ENCODE results near the gene GCDH. TPM values are rescaled to one million over a fixed set of nuclear protein-coding genes. Genes with fewer than 3 reads are reported as not detected.
"Not testable (repeated sequence)": the region's sequence is repeated elsewhere in the genome, so short reads cannot be mapped to it uniquely, and the experiment has no call there.

Gene GCDH
- total RNA-seq, 1 donor from 2014 or later = 48.0 TPM

DNA sequence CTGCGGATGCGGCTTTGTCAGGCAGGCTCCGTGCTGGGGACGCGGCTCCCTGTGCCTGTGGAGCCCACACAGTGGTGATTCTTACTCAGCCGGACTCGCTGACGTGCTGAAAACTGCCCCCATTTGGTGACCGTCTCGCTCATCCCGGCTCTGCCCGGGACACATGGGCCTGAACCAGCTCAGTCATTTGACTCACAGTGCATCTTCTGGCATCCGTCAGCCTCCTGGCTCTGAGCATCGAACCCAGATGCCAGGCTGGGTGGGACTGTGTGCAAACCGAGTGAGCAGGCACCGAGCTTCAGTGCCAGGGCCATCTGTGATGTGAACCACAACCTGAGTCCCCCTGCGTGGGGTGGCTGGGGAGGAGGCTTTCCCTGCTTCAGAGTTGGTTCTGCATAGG is 5.5 kb downstream of the GCDH start:
- intact Hi-C loops (cut with micrococcal nuclease) = no loop called here

DNA sequence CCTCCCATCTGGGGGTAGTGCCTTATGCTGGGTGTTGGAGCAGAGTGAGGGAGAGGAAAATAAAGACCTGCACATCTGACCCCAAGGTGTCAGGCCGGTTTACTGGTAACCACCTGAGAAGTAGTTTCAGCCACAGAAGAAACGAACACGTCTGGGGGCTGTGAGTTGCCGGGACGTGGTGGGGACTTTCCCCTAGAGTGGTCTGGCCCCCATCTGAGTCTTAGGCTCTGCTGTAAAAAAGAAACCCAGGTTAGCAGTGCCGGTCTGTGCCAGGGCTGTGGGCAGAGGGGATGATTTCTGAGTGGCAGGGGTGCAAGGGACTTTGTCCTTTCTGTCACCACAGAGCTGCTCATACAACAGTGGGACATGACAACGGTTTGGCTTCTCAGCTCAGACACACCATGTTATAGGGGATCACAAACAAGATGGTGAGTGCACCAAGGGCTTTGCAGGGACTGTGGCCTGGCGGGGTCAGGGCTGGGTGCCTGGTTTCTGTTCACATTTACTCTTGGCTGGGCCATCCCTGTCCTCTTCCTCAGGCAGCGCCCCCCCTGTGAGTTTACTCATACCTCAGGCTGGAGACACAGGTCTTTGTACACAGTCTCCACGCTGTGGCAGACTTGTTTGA is 9.0 kb downstream of the GCDH start:
- intact Hi-C loops (cut with micrococcal nuclease) = no loop called here

DNA sequence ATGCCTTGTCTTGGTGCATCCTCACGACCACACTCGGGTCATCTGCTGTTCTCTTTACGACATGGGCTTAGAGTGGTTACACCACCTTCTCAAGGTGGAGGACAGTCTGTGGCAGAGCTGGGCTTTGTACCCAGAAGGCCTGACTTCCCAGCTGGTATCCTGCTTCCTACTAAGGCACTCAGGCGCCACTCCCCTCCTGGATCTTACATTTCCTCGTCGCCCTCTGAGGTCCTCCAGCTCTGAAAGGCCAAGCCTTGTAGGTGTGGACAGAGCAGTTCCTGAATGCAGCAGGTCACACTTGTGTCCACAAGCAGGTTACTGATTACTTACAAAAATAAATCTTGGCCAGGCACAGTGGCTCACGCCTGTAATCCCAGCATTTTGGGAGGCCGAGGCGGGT is 16.2 kb downstream of the GCDH start:
- intact Hi-C loops (cut with micrococcal nuclease) = no loop called here

DNA sequence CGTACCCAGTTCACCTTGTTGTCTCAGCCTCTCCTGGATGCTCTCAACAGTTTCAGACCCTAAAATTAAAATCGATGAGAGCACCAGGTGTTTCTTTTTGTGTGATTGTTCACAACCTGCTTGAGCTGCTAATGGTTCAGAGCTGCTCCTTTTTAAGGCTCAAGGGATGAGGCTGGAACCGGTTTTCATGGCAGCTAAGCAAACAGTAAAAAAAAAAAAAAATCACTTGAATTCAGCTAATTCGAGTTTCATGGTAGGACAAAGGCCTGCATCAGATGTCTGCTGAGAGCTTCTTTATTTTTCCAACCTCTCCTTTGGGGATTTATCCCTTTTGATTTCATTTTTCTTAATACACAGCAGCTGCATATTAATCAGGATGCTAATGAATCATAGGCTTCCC is 21.6 kb downstream of the GCDH start:
- intact Hi-C loops (cut with micrococcal nuclease) = no loop called here

DNA sequence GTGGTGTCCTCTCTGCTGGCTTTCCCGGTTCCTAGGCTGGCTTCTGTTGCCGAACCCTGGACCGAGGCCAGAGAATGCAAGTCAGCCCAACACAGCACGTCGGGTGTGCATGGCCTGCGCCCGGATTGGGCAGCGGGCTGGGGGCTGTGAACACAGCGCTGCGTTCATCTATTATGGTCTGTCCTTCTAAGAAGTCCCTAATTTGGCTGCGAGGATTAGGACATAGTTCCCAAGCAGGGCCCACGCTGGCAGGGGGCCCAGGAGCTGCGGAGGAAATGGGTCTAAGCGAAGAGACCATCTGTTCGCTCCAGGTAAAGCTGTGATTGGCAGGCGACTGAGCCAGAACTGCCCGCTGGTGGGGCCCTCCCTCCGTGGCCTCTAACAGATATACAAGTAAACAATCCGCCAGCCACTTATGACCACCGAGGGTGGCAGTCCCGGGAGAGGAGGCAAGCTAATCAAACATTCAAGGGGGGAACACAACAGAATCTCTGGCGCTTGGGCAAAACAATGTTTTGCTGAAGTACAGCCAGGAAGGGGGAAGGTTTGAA is 22.1 kb downstream of the GCDH start:
- intact Hi-C loops (cut with micrococcal nuclease) = no loop called here

DNA sequence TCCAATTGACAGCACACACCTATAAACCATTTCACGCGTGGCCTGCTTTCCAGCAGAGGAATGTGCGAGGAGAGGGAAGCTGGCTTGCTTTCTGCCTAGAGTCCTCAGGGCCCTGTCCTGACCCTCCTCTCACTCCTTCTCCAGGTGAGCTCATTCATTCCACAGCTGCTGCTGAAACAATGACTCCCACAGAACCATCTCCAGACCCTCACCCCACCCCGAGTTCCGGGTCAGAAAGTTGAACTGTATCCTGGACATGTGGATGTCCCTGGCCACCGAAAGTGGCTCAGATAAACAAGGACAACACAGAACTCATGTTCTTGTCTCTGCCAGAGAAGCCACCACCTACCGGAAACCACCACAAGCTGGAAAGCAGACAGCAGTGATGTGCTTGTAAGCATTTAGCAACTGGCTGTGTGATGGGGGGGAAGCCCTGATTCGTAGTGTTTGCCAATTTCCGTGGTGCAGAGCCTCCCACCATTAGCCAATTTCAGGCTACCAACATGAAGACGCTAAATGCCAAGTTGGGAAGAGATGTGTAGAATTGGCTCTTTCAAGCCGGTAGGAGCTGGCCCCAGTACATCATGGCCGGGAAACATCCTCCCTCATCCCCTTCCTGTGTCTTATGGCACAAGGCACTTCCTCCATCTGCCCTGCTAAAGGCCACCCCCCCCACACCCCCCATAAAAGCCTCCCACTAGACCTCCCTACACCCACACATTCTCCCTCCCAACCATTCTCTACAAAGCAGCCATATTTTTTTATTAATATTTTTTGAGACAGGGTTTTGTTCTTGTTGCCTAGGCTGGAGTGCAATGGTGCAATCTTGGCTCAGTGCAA is 23.1 kb downstream of the GCDH start:
- intact Hi-C loops (cut with micrococcal nuclease) = loop anchor here (1.0 kb wide), 1 partner anchor 23 kb away; the partner anchor contains the start of gene GCDH

DNA sequence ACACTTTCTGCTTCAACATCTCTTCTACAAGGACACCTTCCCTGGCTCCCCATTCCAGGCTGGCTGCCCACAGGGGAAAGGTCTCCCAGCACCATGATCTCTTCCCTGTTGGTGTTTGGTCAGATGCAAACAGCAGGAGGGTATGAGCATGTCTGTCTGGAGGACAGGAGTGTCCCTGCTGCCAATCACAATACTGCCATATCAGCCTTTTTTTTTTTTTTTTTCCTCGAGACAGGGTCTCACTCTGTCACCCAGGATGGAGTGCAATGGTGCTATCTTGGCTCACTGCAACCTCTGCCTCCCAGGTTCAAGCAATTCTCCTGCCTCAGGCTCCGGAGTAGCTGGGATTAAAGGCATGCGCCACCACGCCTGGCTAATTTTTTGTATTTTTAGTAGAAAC is 24.9 kb downstream of the GCDH start:
- intact Hi-C loops (cut with micrococcal nuclease) = not testable (repeated sequence)

DNA sequence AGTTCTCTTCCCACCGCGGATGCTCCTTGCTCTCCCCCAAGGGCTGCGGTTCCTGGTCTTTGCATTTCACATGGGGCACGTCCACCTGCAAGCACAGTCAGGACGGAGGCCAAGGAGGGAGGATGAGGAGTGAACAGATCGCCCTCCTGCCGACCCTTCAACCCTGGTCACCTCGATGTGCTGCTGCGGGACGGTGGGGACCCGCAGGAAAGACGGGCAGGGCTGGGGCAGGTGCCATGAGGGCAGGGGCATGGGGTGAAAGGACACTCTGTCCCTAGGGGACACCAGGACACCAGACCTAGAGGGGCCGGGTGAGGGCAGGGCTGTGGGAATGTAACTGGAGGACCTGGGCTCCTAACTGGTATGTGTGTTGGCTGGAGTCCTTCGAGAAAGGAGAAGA is 27.3 kb downstream of the GCDH start:
- intact Hi-C loops (cut with micrococcal nuclease) = no loop called here

DNA sequence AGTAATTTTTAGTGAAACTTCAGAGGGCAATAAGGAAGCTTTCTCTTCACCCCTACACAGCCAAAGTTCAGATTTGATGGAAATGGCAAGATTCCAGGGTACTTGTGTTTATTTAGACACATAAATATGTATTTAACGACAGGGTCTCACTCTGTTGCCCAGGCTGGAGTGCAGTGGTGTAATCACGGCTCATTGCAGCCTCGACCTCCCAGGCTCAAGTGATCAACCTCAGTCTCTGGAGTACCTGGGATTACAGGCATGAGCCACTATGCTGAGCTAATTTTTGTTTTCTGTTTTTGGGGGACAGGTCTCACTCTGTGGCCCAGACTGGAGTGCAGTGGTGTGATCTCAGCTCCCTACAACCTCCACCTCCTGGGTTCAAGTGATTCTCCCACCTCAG is 30.1 kb downstream of the GCDH start:
- intact Hi-C loops (cut with micrococcal nuclease) = no loop called here

DNA sequence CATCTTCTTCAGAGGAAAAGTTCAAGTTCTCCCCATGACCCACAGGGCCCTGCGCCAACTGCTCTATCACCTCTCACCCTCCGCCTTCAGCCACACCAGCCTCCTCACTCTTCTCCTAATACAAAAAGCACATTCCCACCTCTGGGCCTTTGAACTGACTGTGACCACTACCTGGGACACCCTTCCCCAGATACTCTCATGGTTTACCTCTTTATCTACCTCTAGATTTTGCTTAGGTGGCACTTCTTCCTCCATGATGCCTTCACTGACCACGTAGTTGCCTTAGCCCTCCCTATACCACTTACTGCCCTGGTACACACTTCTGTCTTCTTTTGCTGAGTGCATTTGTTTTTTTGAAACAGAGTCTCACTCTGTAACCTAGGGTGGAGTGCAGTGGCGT is 32.0 kb downstream of the GCDH start:
- intact Hi-C loops (cut with micrococcal nuclease) = no loop called here

DNA sequence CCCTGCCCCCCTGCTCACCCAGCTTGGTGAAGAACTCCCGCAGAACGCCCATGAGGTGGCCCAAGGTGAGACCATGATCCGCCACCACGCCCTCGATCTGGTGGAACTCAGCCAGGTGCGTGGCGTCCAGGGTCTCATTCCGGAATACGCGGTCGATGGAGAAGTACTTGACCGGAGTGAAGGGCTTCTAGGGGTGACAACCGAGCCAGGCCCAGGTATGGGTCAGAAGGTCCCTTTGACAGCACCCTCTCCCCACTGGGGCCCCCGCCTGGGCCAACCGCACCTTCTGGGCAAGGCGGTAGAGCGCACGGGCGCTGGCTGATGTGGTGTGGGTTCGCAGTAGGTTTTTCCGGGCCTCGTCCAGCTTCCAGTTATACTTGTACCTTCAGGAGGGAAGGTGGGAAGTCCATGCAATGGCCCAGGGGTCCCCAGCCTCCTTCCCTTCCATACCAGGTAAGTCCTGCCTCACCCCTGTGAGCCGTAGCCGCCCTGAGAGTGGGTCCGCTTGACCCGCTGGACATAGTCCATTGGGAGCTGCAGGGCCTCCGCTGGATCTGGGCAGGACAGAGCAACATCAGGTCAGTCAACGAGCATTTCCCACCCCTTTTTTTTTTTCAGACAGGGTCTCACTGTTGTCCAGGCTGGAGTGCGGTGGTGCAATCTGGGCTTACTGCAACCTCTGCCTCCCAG is 33.8 kb downstream of the GCDH start:
- intact Hi-C loops (cut with micrococcal nuclease) = no loop called here

DNA sequence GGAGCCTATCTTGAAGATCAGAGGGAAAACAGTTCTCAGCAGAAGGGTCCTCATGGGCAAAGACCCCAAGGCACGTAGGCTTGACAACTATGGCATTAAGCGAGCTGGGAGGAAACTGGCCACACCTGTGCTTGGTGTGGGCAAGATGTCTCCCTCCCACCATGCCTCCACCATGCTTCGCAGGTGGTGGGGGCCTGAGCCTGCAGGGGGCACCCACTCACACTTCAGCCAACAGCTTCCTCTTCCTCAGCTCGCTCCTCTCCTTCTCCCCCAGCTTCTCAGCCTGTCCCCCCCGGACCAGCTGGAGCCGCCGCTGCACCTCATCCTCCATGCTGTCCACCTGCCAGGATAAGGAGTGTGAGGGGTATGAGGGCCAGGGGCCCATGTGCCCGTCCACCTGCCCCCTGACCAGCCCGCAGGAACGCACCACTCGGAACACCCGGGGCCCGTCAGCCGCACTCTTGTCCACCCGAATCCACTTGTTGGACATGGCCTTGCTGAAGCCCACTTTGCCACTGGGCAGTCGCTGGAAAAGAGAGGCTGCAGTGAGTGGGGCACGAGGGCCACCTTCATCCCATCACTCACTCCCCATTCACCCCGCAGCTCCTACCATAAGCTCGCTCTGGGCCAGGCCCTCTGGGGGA is 39.2 kb downstream of the GCDH start:
- intact Hi-C loops (cut with micrococcal nuclease) = loop anchor here (10.0 kb wide), 1 partner anchor 815 kb away; a partner anchor contains a TSS

DNA sequence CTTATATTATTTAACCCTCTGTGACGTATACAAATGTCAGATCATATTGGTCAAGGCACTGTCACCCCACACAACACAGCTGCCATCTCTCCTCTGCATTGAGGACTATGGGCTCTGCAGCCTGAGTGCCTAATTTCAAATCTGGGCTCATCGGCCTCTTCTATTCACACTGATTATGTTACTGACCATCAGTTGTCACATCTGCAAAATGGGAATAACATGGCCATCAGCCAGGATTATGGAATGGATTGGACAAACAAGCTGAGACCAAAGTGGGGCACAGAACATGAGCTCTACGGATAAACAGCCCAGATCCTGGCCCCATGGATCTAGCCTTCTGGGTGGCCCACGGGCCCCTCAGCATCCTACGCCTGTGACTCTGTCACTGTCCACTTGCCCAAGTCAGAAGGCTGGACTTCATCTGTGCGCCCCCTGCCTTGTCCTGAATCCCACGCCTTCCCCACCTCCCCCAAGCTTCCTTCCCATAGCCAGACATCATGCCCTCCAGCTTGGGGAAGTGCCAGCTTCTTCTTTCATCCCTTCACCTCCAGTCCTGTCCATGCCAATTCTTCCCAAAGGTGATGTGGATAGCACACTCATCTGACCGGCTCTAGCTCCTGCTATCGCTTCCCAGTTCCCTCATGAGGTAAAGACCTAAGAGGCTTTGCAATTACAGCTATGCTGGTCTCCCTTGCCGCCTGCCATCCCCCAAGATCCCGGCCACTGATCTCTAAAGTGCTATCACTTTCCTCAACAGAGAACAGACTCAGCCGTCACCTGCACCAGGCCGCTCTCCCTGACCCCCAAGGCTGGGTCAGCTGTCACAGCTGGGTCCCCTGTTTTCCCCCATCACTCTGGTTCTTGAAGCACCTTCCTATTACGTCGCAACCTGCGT is 41.7 kb downstream of the GCDH start:
- intact Hi-C loops (cut with micrococcal nuclease) = loop anchor here (1.0 to 10.0 kb wide), 9 partner anchors 13 to 812 kb away; partner anchors contain the start of genes GADD45GIP1, GCDH, GET3 and RAD23A

DNA sequence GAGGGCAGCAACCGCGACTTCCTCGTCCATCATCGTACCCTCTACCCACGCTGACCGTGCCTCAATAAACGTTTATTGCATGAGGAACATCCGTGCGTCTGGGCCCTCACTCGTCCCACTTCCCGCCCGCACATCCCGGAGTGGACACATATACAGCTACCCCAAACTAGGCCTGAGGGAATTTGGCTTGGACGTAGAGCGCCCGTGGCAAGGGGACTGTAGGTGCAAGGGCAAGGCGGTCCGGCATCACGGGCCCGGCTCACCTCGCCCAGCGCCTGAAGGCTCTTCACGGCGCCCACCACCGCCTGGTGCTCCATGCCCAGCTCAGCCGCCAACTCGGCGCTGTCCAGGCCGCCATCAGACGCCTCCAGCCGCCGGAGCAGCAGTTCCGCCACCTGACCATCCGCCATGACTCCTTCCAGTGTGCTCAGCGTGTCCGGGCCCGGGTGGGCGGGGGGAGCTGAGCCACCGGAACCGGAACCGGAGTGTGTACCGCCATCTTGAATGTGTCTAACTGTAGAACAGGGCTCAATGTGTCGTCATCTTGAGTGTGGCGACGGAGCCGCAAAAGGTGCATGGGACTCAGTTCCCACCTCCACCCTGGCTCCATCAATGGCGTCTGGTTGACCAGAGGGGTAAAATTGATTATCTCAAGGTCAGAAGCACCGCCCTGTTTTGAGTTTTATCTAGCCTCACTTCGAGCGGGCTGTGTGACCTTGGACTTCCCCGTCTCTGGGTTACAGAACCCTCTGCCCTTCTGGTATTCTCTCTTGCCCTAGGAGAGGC is 42.5 kb downstream of the GCDH start, which contains the start of gene FARSA:
Gene FARSA (minus strand): TSS at position 425 of the 786 bp plus-strand sequence. CDS start 15 bp downstream, at position 410.
- intact Hi-C loops (cut with micrococcal nuclease) = loop anchor here (1.0 to 10.0 kb wide), 9 partner anchors 12 to 811 kb away; partner anchors contain the start of genes GADD45GIP1, GCDH, GET3 and RAD23A

DNA sequence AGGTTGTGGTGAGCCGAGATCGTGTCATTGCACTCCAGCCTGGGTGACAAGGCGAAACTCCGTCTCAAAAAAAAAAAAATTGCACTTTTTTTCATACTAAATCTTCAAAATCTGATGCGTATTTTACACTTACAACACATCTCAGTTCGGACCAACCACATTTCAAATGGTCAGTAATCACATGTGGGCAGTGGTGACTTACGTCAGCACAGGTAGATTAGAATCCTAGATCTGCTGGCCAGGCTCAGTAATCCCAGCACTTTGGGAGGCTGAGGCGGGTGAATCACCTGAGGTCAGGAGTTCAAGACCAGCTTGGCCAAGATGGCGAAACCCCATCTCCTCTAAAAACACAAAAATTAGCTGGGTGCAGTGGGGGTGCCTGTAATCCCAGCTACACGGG is 44.1 kb downstream of the GCDH start:
- intact Hi-C loops (cut with micrococcal nuclease) = loop anchor here (5.0 to 10.0 kb wide), 2 partner anchors 323 to 810 kb away; partner anchors contain the start of genes ZNF490 and ZNF791

DNA sequence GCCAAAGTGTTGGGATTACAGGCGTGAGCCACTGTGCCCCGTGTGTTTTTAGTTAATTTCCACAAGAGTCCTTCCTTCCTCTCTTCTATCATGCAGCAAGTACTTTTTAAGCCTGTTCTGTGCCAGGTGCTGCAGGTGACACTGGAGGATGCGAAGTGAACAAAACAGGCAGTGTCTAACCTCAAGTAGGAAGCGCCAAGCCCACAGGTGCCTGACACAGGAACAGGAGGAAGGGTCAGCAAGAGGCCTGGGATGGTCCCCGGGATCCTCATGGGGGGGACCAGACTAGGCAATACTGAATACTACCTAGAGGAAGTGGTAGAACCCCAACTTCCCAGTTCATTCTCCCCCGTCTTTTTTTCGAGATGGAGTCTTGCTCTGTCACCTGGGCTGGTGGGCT is 45.6 kb downstream of the GCDH start:
- intact Hi-C loops (cut with micrococcal nuclease) = loop anchor here (5.0 to 10.0 kb wide), 2 partner anchors 324 to 808 kb away; partner anchors contain the start of genes ZNF490 and ZNF791

DNA sequence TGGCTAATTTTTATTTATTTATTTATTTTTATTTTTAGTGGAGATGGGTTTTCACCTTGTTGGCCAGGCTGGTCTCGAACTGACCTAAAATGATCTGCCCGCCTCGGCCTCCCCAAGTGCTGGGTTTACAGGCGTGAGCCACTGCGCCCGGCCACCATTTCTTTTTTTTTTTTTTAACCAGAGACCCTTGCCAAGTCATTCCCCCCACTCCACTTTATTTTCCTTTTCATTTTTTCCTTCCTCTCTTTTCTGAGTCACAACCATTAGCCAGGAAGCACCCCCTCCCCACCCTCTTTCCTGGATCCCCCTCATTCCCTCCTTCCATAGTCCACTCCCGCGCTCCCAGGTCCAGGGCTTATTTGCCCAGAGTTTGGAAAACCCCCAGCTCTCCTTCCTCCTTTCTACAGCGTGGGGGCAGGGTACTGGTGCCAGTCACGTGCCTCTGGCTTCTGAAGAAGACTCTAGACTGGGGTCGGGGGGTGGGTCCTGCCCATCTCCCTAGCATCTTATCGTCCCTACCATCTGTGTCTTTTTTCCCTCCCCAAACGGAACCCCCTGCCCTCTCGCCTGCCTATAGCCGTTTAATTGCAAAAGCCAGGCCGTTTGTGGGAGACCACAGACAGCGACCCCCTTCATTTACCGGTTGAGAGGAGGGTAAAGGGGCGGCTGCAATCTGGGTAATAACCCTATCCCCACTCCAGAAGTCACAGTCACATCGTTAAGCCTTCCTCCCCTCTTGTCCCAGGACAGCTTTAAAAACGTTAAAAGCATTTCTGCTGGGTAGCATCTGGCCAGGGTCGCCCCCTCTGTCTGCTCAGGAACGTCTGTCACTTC is 46.4 kb downstream of the GCDH start:
- intact Hi-C loops (cut with micrococcal nuclease) = loop anchor here (5.0 to 10.0 kb wide), 2 partner anchors 325 to 807 kb away; partner anchors contain the start of genes ZNF490 and ZNF791
